Right lobe of liver (tissue), 6 donors: Measurements from ENCODE around the gene TUBG2. TPM values are rescaled to one million over a fixed set of nuclear protein-coding genes. Genes with fewer than 3 reads are reported as not detected.
"Not testable (repeated sequence)": the region's sequence is repeated elsewhere in the genome, so short reads cannot be mapped to it uniquely, and the experiment has no call there.

Experiments
- ATAC-seq, 4 donors: fragments of 200-7000 bp; cut with Tn5 transposase; one replicate each; pipeline ENCODE4 v1.9.1; 2020; ENCODE audit warnings: mild to moderate bottlenecking in 4 of 4, moderate library complexity in 4 of 4
- DNase-seq, 3 donors: peaks; one replicate each; pipeline ENCODE4 v3.0.0-alpha.2; 2020
- H3K27ac ChIP-seq, 3 donors: fragments of 200-600 bp; one replicate each; pipeline ENCODE4 v1.8.0; 2022
- H3K27me3 ChIP-seq, 2 donors: fragments of 200-600 bp; one replicate each; pipeline ENCODE4 v1.8.0; 2022
- H3K36me3 ChIP-seq, 4 donors: fragments of 200-600 bp; sonication (generic) in 1 of 4; one replicate each; pipeline versions ENCODE4 v1.5.1 to v1.8.0; 2017 to 2022; ENCODE audit warnings: control low read depth in 1 of 4
- H3K4me1 ChIP-seq, 4 donors: fragments of 200-600 bp; sonication (generic) in 1 of 4; one replicate each; pipeline versions ENCODE4 v1.5.1 to v1.8.0; 2017 to 2022; ENCODE audit warnings: control low read depth in 1 of 4
- H3K4me3 ChIP-seq, 3 donors: fragments of 200-600 bp; one replicate each; pipeline ENCODE4 v1.8.0; 2022
- H3K9me3 ChIP-seq, 4 donors: fragments of 200-600 bp; sonication (generic) in 1 of 4; one replicate each; pipeline versions ENCODE4 v1.5.1 to v1.8.0; 2017 to 2022; ENCODE audit warnings: control low read depth in 1 of 4
- POLR2A ChIP-seq: fragments of 450-650 bp; IDR thresholded peaks from one replicate; pipeline ENCODE4 v1.6.1; 2017; ENCODE audit warnings: antibody characterized with exemption, mild to moderate bottlenecking
- WGBS: methylation state at CpG from one replicate; pipeline ENCODE4 v1.1.6; 2018; ENCODE audit warnings: low coverage, low lambda C conversion rate; ENCODE audit not compliant: insufficient coverage; ENCODE audit errors: missing lambda C conversion rate; 5-methylcytosine and 5-hydroxymethylcytosine counted together
- intact Hi-C, 2 donors: fragments of 100-400 bp; cut with DNase I; formaldehyde crosslinking; loops; one replicate each; pipeline versions ENCODE4 v1.11.2 to v1.14.1; 2022
- total RNA-seq, 6 experiments: library from RNA; depleted of rRNA in 2 of 6; stranded (reverse); fragments of >200 nt in 2 of 6; fragmentation: NEBNext Ultra II Directional in 3 of 6; extraction: Animal tissue kit (Norgen Biotek cat#: 25700) in 3 of 6; gene quantifications; one replicate each; pipeline versions ENCODE4 v1.1.0 to v1.2.4, GENCODE V29; 2016 to 2023
- TF ChIP-seq, protein P1 (sequence below), 4 donors: fragments of 200-600 bp in 3 of 4; fragments of 450-650 bp in 1 of 4; IDR thresholded peaks; one replicate each; pipeline versions ENCODE4 v1.5.1 to v1.8.0; 2016 to 2022; ENCODE audit warnings: antibody characterized with exemption in 4 of 4, mild to moderate bottlenecking in 2 of 4
- donor health status: DM: no; HTN: yes; CAD: no.
- donor health status: DM: no; HTN: no; CAD: no.
- donor health status: DM: no; HTN: no; CAD: no.
- donor health status: DM: no; HTN: yes; CAD: no.
- donor health status: DM: no; HTN: yes; CAD: no.

The TUBG2 gene
- total RNA-seq, 6 experiments from 2014 or later = 6.8 to 10.7 (median 7.5) TPM

GRCh38 chr17:42623732-42624596 lies 35.1 kb upstream of the TUBG2 start:
- H3K36me3 ChIP-seq = no peaks in the 10 kb centered on the region
- H3K4me1 ChIP-seq = peaks cover 0 to under 1% (median 0%) of the 10 kb centered on the region in 4 donors
- ATAC-seq (peak in 1 of 4 donors; percentile 57), DNase-seq (no peak)
- no peak overlapping the region for H3K4me3 ChIP-seq
- H3K27me3 ChIP-seq = no peaks in the 10 kb centered on the region
- no peak for TF ChIP-seq POLR2A
- TF ChIP-seq, protein P1, sequence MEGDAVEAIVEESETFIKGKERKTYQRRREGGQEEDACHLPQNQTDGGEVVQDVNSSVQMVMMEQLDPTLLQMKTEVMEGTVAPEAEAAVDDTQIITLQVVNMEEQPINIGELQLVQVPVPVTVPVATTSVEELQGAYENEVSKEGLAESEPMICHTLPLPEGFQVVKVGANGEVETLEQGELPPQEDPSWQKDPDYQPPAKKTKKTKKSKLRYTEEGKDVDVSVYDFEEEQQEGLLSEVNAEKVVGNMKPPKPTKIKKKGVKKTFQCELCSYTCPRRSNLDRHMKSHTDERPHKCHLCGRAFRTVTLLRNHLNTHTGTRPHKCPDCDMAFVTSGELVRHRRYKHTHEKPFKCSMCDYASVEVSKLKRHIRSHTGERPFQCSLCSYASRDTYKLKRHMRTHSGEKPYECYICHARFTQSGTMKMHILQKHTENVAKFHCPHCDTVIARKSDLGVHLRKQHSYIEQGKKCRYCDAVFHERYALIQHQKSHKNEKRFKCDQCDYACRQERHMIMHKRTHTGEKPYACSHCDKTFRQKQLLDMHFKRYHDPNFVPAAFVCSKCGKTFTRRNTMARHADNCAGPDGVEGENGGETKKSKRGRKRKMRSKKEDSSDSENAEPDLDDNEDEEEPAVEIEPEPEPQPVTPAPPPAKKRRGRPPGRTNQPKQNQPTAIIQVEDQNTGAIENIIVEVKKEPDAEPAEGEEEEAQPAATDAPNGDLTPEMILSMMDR (IDR thresholded peaks at IDR 0.05) = no peak
- no peaks in the 10 kb centered on the region for H3K9me3 ChIP-seq
- no peak overlapping the region for H3K27ac ChIP-seq
- WGBS = 89% methylated on average over 7 of the region's 7 CpGs
- intact Hi-C loops = no loop called here

DNA sequence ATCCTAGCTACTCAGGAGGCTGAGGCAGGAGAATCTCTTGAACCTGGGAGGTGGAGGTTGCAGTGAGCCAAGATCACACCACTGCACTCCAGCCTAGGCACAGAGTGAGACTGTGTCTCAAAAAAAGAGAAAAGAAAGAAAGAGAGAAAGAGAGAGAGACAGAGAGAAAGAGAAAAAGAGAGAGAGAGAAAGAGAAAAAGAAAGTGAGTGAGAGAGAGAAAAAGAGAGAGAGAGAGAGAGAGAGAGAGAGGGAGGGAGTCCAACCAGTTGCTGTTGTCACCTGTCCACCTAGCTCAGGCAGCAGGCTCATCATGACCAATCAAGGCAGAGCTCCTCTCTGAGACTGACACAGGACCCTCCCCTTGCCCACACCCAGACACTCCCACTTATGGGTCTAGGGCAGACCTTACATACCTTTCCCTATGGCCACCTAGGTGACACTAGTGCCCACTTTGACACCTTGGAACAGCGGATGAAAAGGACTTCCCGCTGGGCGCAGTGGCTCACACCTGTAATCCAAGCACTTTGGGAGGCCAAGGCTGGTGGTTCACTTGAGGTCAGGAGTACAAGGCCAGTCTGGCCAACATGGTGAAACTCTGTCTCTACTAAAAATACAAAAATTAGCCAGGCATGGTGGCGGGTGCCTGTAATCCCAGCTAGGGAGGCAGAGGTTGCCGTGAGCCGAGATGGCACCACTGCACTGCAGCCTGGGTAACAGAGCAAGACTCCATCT lies 31.9 kb upstream of the TUBG2 start:
- H3K4me3 ChIP-seq, H3K36me3 ChIP-seq, ATAC-seq, DNase-seq, H3K27me3 ChIP-seq, H3K27ac ChIP-seq, H3K9me3 ChIP-seq, H3K4me1 ChIP-seq, intact Hi-C loops: not testable (repeated sequence)
- 88% methylated on average over 4 of the region's 6 CpGs for WGBS

DNA sequence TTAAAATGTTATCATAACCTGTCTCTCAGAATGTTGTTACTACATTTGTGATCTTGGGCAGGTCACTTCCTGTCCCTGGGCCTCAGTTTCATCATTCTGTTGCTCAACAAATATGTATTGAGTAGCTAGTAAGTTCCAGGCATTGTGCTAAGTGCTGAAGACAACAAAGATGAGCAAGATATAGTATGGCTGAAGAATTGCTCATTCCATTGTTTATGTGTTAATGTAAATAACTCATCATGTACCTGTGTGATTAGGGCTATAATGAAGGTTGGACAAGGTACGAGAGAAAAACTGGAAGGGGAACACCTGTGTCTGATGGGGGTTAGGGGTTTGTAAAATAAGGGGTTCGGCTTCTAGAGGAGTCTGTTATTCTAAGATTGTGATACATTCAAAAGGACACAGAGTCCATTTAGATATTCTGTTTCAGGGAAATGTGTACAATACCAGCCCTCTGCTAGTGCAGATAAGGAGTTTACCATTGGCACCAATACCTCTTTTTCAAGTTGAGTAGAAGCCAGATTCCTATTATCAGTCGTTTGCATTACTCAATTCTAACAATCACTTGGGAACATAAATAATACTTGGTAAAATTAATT lies 29.6 kb upstream of the TUBG2 start:
- ATAC-seq (no peak), DNase-seq (no peak)
- 51% methylated on average over 3 of the region's 3 CpGs for WGBS
- Histone ChIP-seq H3K9me3 (no peaks in the 10 kb centered on the region), H3K27me3 (no peaks in the 10 kb centered on the region), H3K4me1 (no peaks in the 10 kb centered on the region), H3K36me3 (no peaks in the 10 kb centered on the region), H3K27ac (no peak overlapping the region), H3K4me3 (no peak overlapping the region)
- no peak for TF ChIP-seq POLR2A
- TF ChIP-seq, protein P1 (IDR thresholded peaks at IDR 0.05) = no peak
- intact Hi-C loops = no loop called here

GRCh38 chr17:42632949-42633444 lies 26.1 kb upstream of the TUBG2 start:
- H3K4me3 ChIP-seq = no peak overlapping the region
- H3K27ac ChIP-seq = no peak overlapping the region
- WGBS = 82% methylated on average over 3 of the region's 9 CpGs
- ATAC-seq (no peak), DNase-seq (no peak)
- intact Hi-C loops = no loop called here
- H3K9me3 ChIP-seq = no peaks in the 10 kb centered on the region
- no peaks in the 10 kb centered on the region for H3K27me3 ChIP-seq
- no peak for TF ChIP-seq POLR2A
- TF ChIP-seq, protein P1 (IDR thresholded peaks at IDR 0.05) = no peak
- H3K36me3 ChIP-seq = no peaks in the 10 kb centered on the region
- H3K4me1 ChIP-seq = no peaks in the 10 kb centered on the region
